Neuronal stem cell (in vitro differentiated cells): ENCODE measurements around the gene EHMT1.
"Not testable (repeated sequence)": the region's sequence is repeated elsewhere in the genome, so short reads cannot be mapped to it uniquely, and the experiment has no call there.

Experiments
- DNase-seq: peaks from one replicate; pipeline ENCODE4 v3.0.0-alpha.2; 2013; ENCODE audit warnings: low spot score
- H2AFZ ChIP-seq: one replicate; pipeline ENCODE4 v1.6.1; 2013; ENCODE audit warnings: mild to moderate bottlenecking, low read length, inconsistent platforms
- H2AK5ac ChIP-seq: 2 replicates; pipeline ENCODE4 v1.6.1; 2013; ENCODE audit warnings: low read depth, mild to moderate bottlenecking, inconsistent platforms, low read length, moderate library complexity, mixed read lengths
- H2BK120ac ChIP-seq: 2 replicates; pipeline ENCODE4 v1.6.1; 2013; ENCODE audit warnings: low read depth, mild to moderate bottlenecking, inconsistent platforms, low read length, moderate library complexity, mixed read lengths
- H2BK12ac ChIP-seq: one replicate; pipeline ENCODE4 v1.6.1; 2013; ENCODE audit warnings: low read length, inconsistent platforms
- H2BK15ac ChIP-seq: 2 replicates; pipeline ENCODE4 v1.6.1; 2013; ENCODE audit warnings: mild to moderate bottlenecking, low read length, inconsistent platforms, mixed read lengths
- H2BK5ac ChIP-seq: one replicate; pipeline ENCODE4 v1.6.1; 2013; ENCODE audit warnings: inconsistent platforms, mild to moderate bottlenecking, low read length, moderate library complexity
- H3K14ac ChIP-seq: one replicate; pipeline ENCODE4 v1.6.1; 2013; ENCODE audit warnings: low read length, inconsistent platforms
- H3K18ac ChIP-seq: 2 replicates; pipeline ENCODE4 v1.6.1; 2013; ENCODE audit warnings: low read length, inconsistent platforms
- H3K23ac ChIP-seq: 2 replicates; pipeline ENCODE4 v1.6.1; 2013; ENCODE audit warnings: low read depth, mild to moderate bottlenecking, mixed read lengths, low read length, inconsistent platforms; ENCODE audit not compliant: poor library complexity
- H3K27ac ChIP-seq: replicated peaks from 3 replicates; pipeline ENCODE4 v1.5.1; 2013; ENCODE audit warnings: low read length, inconsistent platforms
- H3K27me3 ChIP-seq, 3 experiments: 2 replicates each; pipeline ENCODE4 v1.6.1; 2013; ENCODE audit warnings: low read length in 3 of 3, mild to moderate bottlenecking in 2 of 3, inconsistent platforms in 1 of 3, low read depth in 1 of 3, mixed read lengths in 1 of 3, moderate library complexity in 1 of 3; ENCODE audit not compliant: control insufficient read depth in 3 of 3, insufficient read depth in 3 of 3
- H3K36me3 ChIP-seq, 2 donors: replicated peaks in 1 of 2; 2 replicates each; pipeline ENCODE4 v1.6.1; 2013; ENCODE audit warnings: low read length in 2 of 2; ENCODE audit not compliant: control insufficient read depth in 2 of 2, insufficient read depth in 2 of 2
- H3K4ac ChIP-seq: 2 replicates; pipeline ENCODE4 v1.6.1; 2013; ENCODE audit warnings: inconsistent platforms, mild to moderate bottlenecking, low read length, moderate library complexity
- H3K4me1 ChIP-seq, 2 donors: 1 replicate in 1 of 2; 2 replicates in 1 of 2; pipeline ENCODE4 v1.6.1; 2013; ENCODE audit warnings: low read length in 2 of 2, low read depth in 1 of 2; ENCODE audit not compliant: control insufficient read depth in 2 of 2, insufficient read depth in 1 of 2
- H3K4me2 ChIP-seq: one replicate; pipeline ENCODE4 v1.6.1; 2013; ENCODE audit warnings: mild to moderate bottlenecking, low read length, inconsistent platforms; ENCODE audit not compliant: insufficient read depth, poor library complexity, severe bottlenecking
- H3K4me3 ChIP-seq, 2 donors: 2 replicates each; pipeline ENCODE4 v1.5.1; 2013; ENCODE audit warnings: low read length in 2 of 2, mild to moderate bottlenecking in 2 of 2, inconsistent platforms in 1 of 2, moderate library complexity in 1 of 2
- H3K79me1 ChIP-seq: one replicate; pipeline ENCODE4 v1.6.1; 2013; ENCODE audit warnings: low read depth, mild to moderate bottlenecking, inconsistent platforms, low read length, moderate library complexity
- H3K9ac ChIP-seq: one replicate; pipeline ENCODE4 v1.6.1; 2013; ENCODE audit warnings: mild to moderate bottlenecking, low read depth, low read length, inconsistent platforms; ENCODE audit not compliant: poor library complexity
- H3K9me3 ChIP-seq, 2 donors: replicated peaks in 1 of 2; 2 replicates each; pipeline versions ENCODE3 to v1.6.1; 2013; ENCODE audit warnings: low read length in 2 of 2, mild to moderate bottlenecking in 2 of 2, inconsistent platforms in 1 of 2, low read depth in 1 of 2, mixed read lengths in 1 of 2, moderate library complexity in 1 of 2; ENCODE audit not compliant: control insufficient read depth in 2 of 2, insufficient read depth in 1 of 2
- H4K8ac ChIP-seq: one replicate; pipeline ENCODE4 v1.6.1; 2013; ENCODE audit warnings: low read depth, mild to moderate bottlenecking, inconsistent platforms, low read length, moderate library complexity
- H4K91ac ChIP-seq: one replicate; pipeline ENCODE4 v1.6.1; 2013; ENCODE audit warnings: low read length, low read depth, mild to moderate bottlenecking, inconsistent platforms; ENCODE audit not compliant: poor library complexity
- WGBS, 2 donors: extraction: QIAGEN DNeasy Blood & Tissue Kit; methylation state at CpG; one replicate each; pipeline ENCODE4 v1.1.7; 2013; ENCODE audit warnings: missing lambda C conversion rate in 2 of 2, mixed read lengths in 1 of 2; ENCODE audit not compliant: insufficient read length in 2 of 2, insufficient replicate concordance in 1 of 2; ENCODE audit errors: extremely low coverage in 2 of 2; 5-methylcytosine and 5-hydroxymethylcytosine counted together

The EHMT1 gene

GRCh38 chr9:137592767-137593166 is 26.0 kb upstream of the EHMT1 start:
- Histone ChIP-seq H4K8ac (no peak overlapping the region), H3K79me1 (peaks cover 19% of the 10 kb centered on the region), H3K9ac (no peak overlapping the region), H3K4ac (no peak overlapping the region), H3K23ac (no peak overlapping the region), H3K18ac (no peak overlapping the region), H2BK12ac (no peak overlapping the region), H2AK5ac (no peak overlapping the region), H3K4me1 (peaks cover 7 to 13% of the 10 kb centered on the region in 2 donors), H3K4me3 (no peak overlapping the region), H2AFZ (no peak overlapping the region), H3K27me3 (no peaks in the 10 kb centered on the region), H2BK5ac (no peak overlapping the region), H3K9me3 (no peaks in the 10 kb centered on the region), H2BK15ac (no peak overlapping the region), H3K27ac (no peak overlapping the region), H2BK120ac (no peak overlapping the region), H3K36me3 (peaks cover 11 to 16% of the 10 kb centered on the region in 2 donors), H3K14ac (no peak overlapping the region), H3K4me2 (no peak overlapping the region), H4K91ac (no peak overlapping the region)
- no peak for DNase-seq
- no CpG with 5 or more reads among the region's 7 CpGs for WGBS, 2 donors

- Histone ChIP-seq H2AFZ (no peak overlapping the region), H3K36me3 (peaks cover 7 to 12% of the 10 kb centered on the region in 2 donors), H3K9ac (no peak overlapping the region), H3K4me2 (no peak overlapping the region), H3K4me1 (peaks cover 7 to 13% of the 10 kb centered on the region in 2 donors), H3K18ac (no peak overlapping the region), H2BK15ac (no peak overlapping the region), H3K23ac (no peak overlapping the region), H2BK120ac (no peak overlapping the region), H3K4me3 (no peak overlapping the region), H3K9me3 (no peaks in the 10 kb centered on the region), H4K91ac (no peak overlapping the region), H2BK5ac (no peak overlapping the region), H4K8ac (no peak overlapping the region), H3K14ac (no peak overlapping the region), H3K27me3 (no peaks in the 10 kb centered on the region), H3K4ac (no peak overlapping the region), H2AK5ac (no peak overlapping the region), H3K79me1 (peaks cover 16% of the 10 kb centered on the region), H2BK12ac (no peak overlapping the region), H3K27ac (no peak overlapping the region)
- no CpG with 5 or more reads among the region's 12 CpGs for WGBS, 2 donors
- DNase-seq, result no peak
Observed at GRCh38 chr9:137593176-137593575, 25.6 kb upstream of the EHMT1 start.

- WGBS, 2 donors, result no CpG with 5 or more reads among the region's 7 CpGs
Observed at GRCh38 chr9:137596577-137596976, 22.2 kb upstream of the EHMT1 start.

GRCh38 chr9:137598943-137599342 is 19.9 kb upstream of the EHMT1 start:
- no peak overlapping the region for H3K4me2 ChIP-seq

More at GRCh38 chr9:137596577-137596976, 22.2 kb upstream of the EHMT1 start:
- H3K4me3 ChIP-seq, H2AK5ac ChIP-seq, H3K4me2 ChIP-seq, H3K4ac ChIP-seq, H3K36me3 ChIP-seq, H3K27me3 ChIP-seq, H3K23ac ChIP-seq, H3K9ac ChIP-seq, H2BK120ac ChIP-seq, H4K8ac ChIP-seq, H4K91ac ChIP-seq, H2BK12ac ChIP-seq, H3K9me3 ChIP-seq, H3K4me1 ChIP-seq, H3K18ac ChIP-seq, H3K27ac ChIP-seq, H2BK15ac ChIP-seq, DNase-seq, H2BK5ac ChIP-seq, H2AFZ ChIP-seq, H3K14ac ChIP-seq, H3K79me1 ChIP-seq: not testable (repeated sequence)

More at GRCh38 chr9:137598943-137599342, 19.9 kb upstream of the EHMT1 start:
- Histone ChIP-seq H3K27me3 (peaks cover 0 to 5% (median 4%) of the 10 kb centered on the region in 3 experiments), H2BK12ac (no peak overlapping the region), H3K9me3 (no peaks in the 10 kb centered on the region), H2AK5ac (no peak overlapping the region), H4K91ac (no peak overlapping the region), H2BK5ac (no peak overlapping the region), H3K4ac (no peak overlapping the region), H3K14ac (no peak overlapping the region), H3K79me1 (no peaks in the 10 kb centered on the region), H4K8ac (no peak overlapping the region), H2BK15ac (no peak overlapping the region), H3K4me1 (peaks cover 0 to 2% of the 10 kb centered on the region in 2 donors), H3K36me3 (no peaks in the 10 kb centered on the region), H2AFZ (no peak overlapping the region), H3K23ac (no peak overlapping the region), H2BK120ac (no peak overlapping the region), H3K9ac (no peak overlapping the region), H3K27ac (no peak overlapping the region), H3K18ac (no peak overlapping the region), H3K4me3 (no peak overlapping the region)
- DNase-seq, result no peak
- WGBS, 2 donors, result no CpG with 5 or more reads among the region's 8 CpGs
